Measurements from ENCODE around the gene CREB5. TPM values are rescaled to one million over a fixed set of nuclear protein-coding genes. Genes with fewer than 3 reads are reported as not detected.

The CREB5 gene
- total and polyA plus RNA-seq, 2 of the 8 experiments (the other 6 are each of a cell fraction or from before 2014, with no cell fraction given): 2.4 to 2.7 TPM

- H2BK12ac ChIP-seq (ENCODE audit: low read depth, low read length): no peak overlapping the region
- H4K8ac ChIP-seq (ENCODE audit: extremely low read depth, insufficient read depth, low read length): no peak overlapping the region
- H3K4me2 ChIP-seq (ENCODE audit: insufficient read depth in 1 of 2, low read depth in 2 of 2, low read length in 2 of 2): no peak overlapping the region
- H3K9ac ChIP-seq (replicated peaks in 1 of 4; ENCODE audit: extremely low read depth in 1 of 4, low read depth in 3 of 4, low read length in 3 of 4): no peak overlapping the region
- no peak overlapping the region for H2BK120ac ChIP-seq (replicated peaks; ENCODE audit: low read depth, low read length)
- no peak overlapping the region for H2BK15ac ChIP-seq (ENCODE audit: low read length)
- no peak overlapping the region for H2BK5ac ChIP-seq (ENCODE audit: low read depth, low read length)
- no peaks in the 10 kb centered on the region for H3K79me2 ChIP-seq (ENCODE audit: control insufficient read depth in 1 of 2, insufficient read depth in 2 of 2, low read length in 2 of 2)
- CTCF ChIA-PET (ENCODE audit: partially characterized antibody): no interaction called here
- no peak overlapping the region for H3K18ac ChIP-seq (ENCODE audit: extremely low read depth, low read length)
- H3K79me1 ChIP-seq (ENCODE audit: low read depth, low read length): no peaks in the 10 kb centered on the region
- no peak overlapping the region for H3K4me3 ChIP-seq (ENCODE audit: extremely low read depth in 1 of 4, insufficient read depth in 2 of 4, low read depth in 3 of 4, low read length in 4 of 4)
- no peak overlapping the region for H2AK5ac ChIP-seq (ENCODE audit: low read depth, low read length)
- no peak overlapping the region for H3K56ac ChIP-seq (replicated peaks; ENCODE audit: insufficient read length, low read depth, low read length)
- POLR2A ChIA-PET (ENCODE audit: partially characterized antibody): no interaction called here
- no peak overlapping the region for H3K4ac ChIP-seq (replicated peaks; ENCODE audit: insufficient read length, low read depth, low read length)
- H4K5ac ChIP-seq (ENCODE audit: insufficient read length, low read depth, low read length): no peak overlapping the region
- no peak overlapping the region for H4K91ac ChIP-seq (replicated peaks; ENCODE audit: insufficient read length, low read length)
- H3K36me3 ChIP-seq (ENCODE audit: control insufficient read depth in 2 of 4, insufficient read depth in 4 of 4, low read length in 3 of 4): no peaks in the 10 kb centered on the region
- H3K4me1 ChIP-seq (replicated peaks in 1 of 4; ENCODE audit: control insufficient read depth in 3 of 4, insufficient read depth in 4 of 4, low read length in 3 of 4): peaks cover 4 to 13% (median 10%) of the 10 kb centered on the region in 4 experiments
- FAIRE-seq: no peak
- no peak for DNase-seq (ENCODE audit: low read depth in 1 of 2, low spot score in 2 of 2)
- H3K23me2 ChIP-seq (ENCODE audit: low read depth, low read length): no peaks in the 10 kb centered on the region
- no peak overlapping the region for H2BK20ac ChIP-seq (ENCODE audit: low read length)
- no peak for TF ChIP-seq SRF (IDR thresholded peaks at IDR 0.05; ENCODE audit: low read depth, low read length)
- no peak for TF ChIP-seq MAX (IDR thresholded peaks at IDR 0.05)
- no peak for TF ChIP-seq SIX5 (IDR thresholded peaks at IDR 0.05; ENCODE audit: low read depth, low read length)
- no peak for TF ChIP-seq POLR2AphosphoS5 (IDR thresholded peaks at IDR 0.05; ENCODE audit: low read depth, low read length)
- no peak for TF ChIP-seq KDM5A (IDR thresholded peaks at IDR 0.05; ENCODE audit: low read length)
- TF ChIP-seq TAF1 (IDR thresholded peaks at IDR 0.05; ENCODE audit: low read depth, low read length): no peak
- TF ChIP-seq FOSL1 (IDR thresholded peaks at IDR 0.05; ENCODE audit: insufficient read depth, low read depth, low read length): no peak
- no peak for TF ChIP-seq GTF2F1 (IDR thresholded peaks at IDR 0.05; ENCODE audit: borderline replicate concordance, low read depth, low read length)
- no peak for TF ChIP-seq SP1 (IDR thresholded peaks at IDR 0.05; ENCODE audit: low read depth, low read length)
- no peak for TF ChIP-seq KDM1A (IDR thresholded peaks at IDR 0.05; ENCODE audit: borderline replicate concordance, low read length)
- H2AFZ ChIP-seq (ENCODE audit: low read length): no peak overlapping the region
- no peaks in the 10 kb centered on the region for H4K20me1 ChIP-seq (replicated peaks in 1 of 2; ENCODE audit: control insufficient read depth in 1 of 2, insufficient read depth in 2 of 2, low read length in 2 of 2)
- H3K14ac ChIP-seq (ENCODE audit: insufficient read length): no peak overlapping the region
- 84% methylated on average over 2 of the region's 3 CpGs; no CpG with 5 or more reads in 1 of the 2 experiments for WGBS, 2 experiments (ENCODE audit: extremely low coverage in 1 of 2, insufficient coverage in 1 of 2, insufficient read length in 1 of 2, insufficient replicate concordance in 2 of 2, low coverage in 1 of 2, low lambda C conversion rate in 2 of 2, missing lambda C conversion rate in 1 of 2)
- no peak overlapping the region for H3K27ac ChIP-seq (ENCODE audit: low read depth, low read length)
- no peaks in the 10 kb centered on the region for H3K9me3 ChIP-seq (ENCODE audit: insufficient read depth in 2 of 2, low read depth in 1 of 2, low read length in 1 of 2)
- no peaks in the 10 kb centered on the region for H3K27me3 ChIP-seq (replicated peaks in 1 of 4; ENCODE audit: control insufficient read depth in 3 of 4, extremely low read depth in 1 of 4, insufficient read depth in 3 of 4, low read length in 3 of 4)
- no peak overlapping the region for H3K23ac ChIP-seq (ENCODE audit: insufficient read length)
Observed at GRCh38 chr7:28477041-28477442, 64.7 kb downstream of the CREB5 start.
